OCI-LY3 (cell line): ENCODE measurements around the gene GOLGA6L10.

ENCODE experiments used
- H2AFZ ChIP-seq: fragments of 200-600, 300-600 bp; shearing (Covaris generic); 2 replicates; pipeline ENCODE4 v1.6.0; 2014; ENCODE audit warnings: antibody characterized with exemption, low read depth, low read length
- H3K27ac ChIP-seq: fragments of 200-600, 300-600 bp; sonication (generic); 2 replicates; pipeline ENCODE4 v1.5.1; 2014; ENCODE audit warnings: mild to moderate bottlenecking, low read length, moderate library complexity, mixed read lengths
- H3K27me3 ChIP-seq: fragments of 200-600, 300-600 bp; sonication (generic); 2 replicates; pipeline ENCODE4 v1.6.1; 2014; ENCODE audit warnings: low read depth, low read length, mixed read lengths
- H3K36me3 ChIP-seq: fragments of 200-600, 300-600 bp; sonication (generic); replicated peaks from 2 replicates; pipeline ENCODE3; 2014; ENCODE audit warnings: low read depth, low read length, mixed read lengths
- H3K4me1 ChIP-seq: fragments of 300-600, 200-600 bp; sonication (generic); 2 replicates; pipeline ENCODE4 v1.6.1; 2014; ENCODE audit warnings: low read length, mixed read lengths
- H3K4me2 ChIP-seq: fragments of 200-600, 300-600 bp; sonication (generic); 2 replicates; pipeline ENCODE4 v1.6.1; 2014; ENCODE audit warnings: low read length, mixed read lengths
- H3K4me3 ChIP-seq: fragments of 300-600, 200-600 bp; sonication (generic); 2 replicates; pipeline ENCODE4 v1.5.1; 2014; ENCODE audit warnings: antibody characterized with exemption, mild to moderate bottlenecking, low read length, moderate library complexity
- H3K79me2 ChIP-seq: fragments of 300-600, 200-600 bp; shearing (Covaris generic); 2 replicates; pipeline ENCODE4 v1.6.1; 2014; ENCODE audit warnings: mild to moderate bottlenecking, low read length, mixed read lengths
- H3K9ac ChIP-seq: fragments of 300-600, 200-600 bp; shearing (Covaris generic); 2 replicates; pipeline ENCODE4 v1.6.0; 2014; ENCODE audit warnings: mild to moderate bottlenecking, low read length, moderate library complexity
- H3K9me3 ChIP-seq: fragments of 200-600, 300-600 bp; shearing (Covaris generic); 2 replicates; pipeline ENCODE4 v1.6.1; 2014; ENCODE audit warnings: low read length, mixed read lengths; ENCODE audit not compliant: insufficient read depth
- H4K20me1 ChIP-seq: fragments of 200-600, 300-600 bp; sonication (generic); 2 replicates; pipeline ENCODE4 v1.6.1; 2016; ENCODE audit warnings: low read length, mixed read lengths; ENCODE audit not compliant: insufficient read depth
- CTCF ChIP-seq: fragments of 200-600, 300-600 bp; sonication (generic); IDR thresholded peaks from 2 replicates; pipeline ENCODE4 v1.5.1; 2014; ENCODE audit warnings: antibody characterized with exemption, low read length, low read depth
- EZH2phosphoT487 ChIP-seq: fragments of 200-600 bp; shearing (Covaris generic); IDR thresholded peaks from 2 replicates; pipeline ENCODE4 v1.6.1; 2018; ENCODE audit warnings: antibody characterized with exemption, mixed run types, low read depth

Gene GOLGA6L10

GRCh38 chr15:82298032-82298431 lies 51.2 kb downstream of the GOLGA6L10 start:
- no peaks in the 10 kb centered on the region for H3K27me3 ChIP-seq
- H3K9ac ChIP-seq = no peak overlapping the region
- no peaks in the 10 kb centered on the region for H4K20me1 ChIP-seq
- H3K4me3 ChIP-seq = peak overlapping the region; percentile 60
- no peaks in the 10 kb centered on the region for H3K9me3 ChIP-seq
- no peak for TF ChIP-seq CTCF
- TF ChIP-seq EZH2phosphoT487 = no peak
- peak overlapping the region; percentile 46 for H3K4me2 ChIP-seq
- H3K27ac ChIP-seq = no peak overlapping the region
- no peaks in the 10 kb centered on the region for H3K79me2 ChIP-seq
- no peaks in the 10 kb centered on the region for H3K36me3 ChIP-seq
- H3K4me1 ChIP-seq = no peaks in the 10 kb centered on the region
- no peak overlapping the region for H2AFZ ChIP-seq

- Histone ChIP-seq H3K4me2 (no peak overlapping the region), H3K27me3 (no peaks in the 10 kb centered on the region), H3K4me3 (no peak overlapping the region), H3K9ac (no peak overlapping the region), H3K79me2 (no peaks in the 10 kb centered on the region), H3K27ac (no peak overlapping the region), H2AFZ (no peak overlapping the region), H4K20me1 (no peaks in the 10 kb centered on the region), H3K9me3 (no peaks in the 10 kb centered on the region), H3K4me1 (no peaks in the 10 kb centered on the region), H3K36me3 (no peaks in the 10 kb centered on the region)
- no peak for TF ChIP-seq EZH2phosphoT487
- TF ChIP-seq CTCF = no peak
Observed at GRCh38 chr15:82297546-82297945, 51.7 kb downstream of the GOLGA6L10 start.

GRCh38 chr15:82294061-82294690 lies 55.1 kb downstream of the GOLGA6L10 start:
- Histone ChIP-seq H3K9me3 (no peaks in the 10 kb centered on the region), H3K4me2 (no peak overlapping the region), H3K4me1 (no peaks in the 10 kb centered on the region), H3K4me3 (no peak overlapping the region), H3K27me3 (no peaks in the 10 kb centered on the region), H3K9ac (no peak overlapping the region), H3K79me2 (no peaks in the 10 kb centered on the region), H4K20me1 (no peaks in the 10 kb centered on the region), H3K36me3 (no peaks in the 10 kb centered on the region), H2AFZ (no peak overlapping the region), H3K27ac (no peak overlapping the region)
- TF ChIP-seq EZH2phosphoT487 (no peak), CTCF (no peak)

GRCh38 chr15:82292271-82292670 lies 57.0 kb downstream of the GOLGA6L10 start:
- no peaks in the 10 kb centered on the region for H4K20me1 ChIP-seq
- peaks cover 4% of the 10 kb centered on the region for H3K4me1 ChIP-seq
- H3K27me3 ChIP-seq = no peaks in the 10 kb centered on the region
- H3K27ac ChIP-seq = no peak overlapping the region
- no peak overlapping the region for H2AFZ ChIP-seq
- H3K36me3 ChIP-seq = no peaks in the 10 kb centered on the region
- H3K79me2 ChIP-seq = no peaks in the 10 kb centered on the region
- H3K4me3 ChIP-seq = no peak overlapping the region
- no peaks in the 10 kb centered on the region for H3K9me3 ChIP-seq
- no peak overlapping the region for H3K4me2 ChIP-seq
- no peak overlapping the region for H3K9ac ChIP-seq
- TF ChIP-seq EZH2phosphoT487 (no peak), CTCF (no peak)
